GM12878 (cell line): ENCODE results near the gene CHCHD6. TPM values are rescaled to one million over a fixed set of nuclear protein-coding genes. Genes with fewer than 3 reads are reported as not detected.

ENCODE experiments used
- ATAC-seq: fragments of 200-7000 bp; cut with Tn5 transposase; 3 replicates; pipeline ENCODE4 v1.9.1; 2020; ENCODE audit warnings: mild to moderate bottlenecking, moderate library complexity
- BruUV-seq: library from RNA; stranded (reverse); fragments of 400-500 nt; replicated peaks from 2 replicates; lab custom pipeline; 2021; lab: Mats Ljungman, UMichigan
- CTCF ChIA-PET: fragments of 300-600 bp; sonication (Branson Sonifier 250); formaldehyde crosslinking; extraction: SDS; loops from one replicate; lab custom pipeline; 2021; ENCODE audit warnings: inconsistent platforms; lab: Yijun Ruan, JAX
- POLR2A ChIA-PET: fragments of 350-600 bp; formaldehyde crosslinking; extraction: SDS; loops from one replicate; lab custom pipeline; 2021; ENCODE audit warnings: inconsistent platforms; lab: Charles Lee
- RAD21 ChIA-PET: fragments of 300-600 bp; sonication (Branson Sonifier 250); formaldehyde crosslinking; loops from one replicate; lab custom pipeline; 2023; ENCODE audit warnings: antibody characterized with exemption; ENCODE audit not compliant: unreplicated experiment; lab: Charles Lee
- SMC1A ChIA-PET: fragments of 300-600 bp; sonication (Branson Sonifier 250); formaldehyde crosslinking; loops from one replicate; lab custom pipeline; 2023; ENCODE audit not compliant: unreplicated experiment, uncharacterized antibody; lab: Charles Lee
- DNase-seq: peaks from one replicate; pipeline ENCODE4 v3.0.0-alpha.2; 2011; ENCODE audit warnings: low read depth, low spot score
- FAIRE-seq: peaks from 3 replicates; lab custom pipeline; 2011; peaks lifted over from hg19 to GRCh38; lab: Jason Lieb, UNC
- H2AFZ ChIP-seq: 2 replicates; pipeline ENCODE4 v1.6.0; 2011; ENCODE audit warnings: low read depth, low read length, control low read depth; ENCODE audit not compliant: control insufficient read depth
- H3K27ac ChIP-seq: 2 replicates; pipeline ENCODE4 v1.5.1; 2011; ENCODE audit warnings: control low read depth; ENCODE audit not compliant: control insufficient read depth, insufficient read depth
- H3K27me3 ChIP-seq, 2 experiments: replicated peaks in 1 of 2; 2 replicates each; pipeline versions ENCODE4 v1.6.0 to v1.6.1; 2011; ENCODE audit warnings: low read length in 1 of 2; ENCODE audit not compliant: control insufficient read depth in 2 of 2, insufficient read depth in 2 of 2
- H3K36me3 ChIP-seq, 2 experiments: 2 replicates each; pipeline ENCODE4 v1.5.1; 2011; ENCODE audit warnings: low read length in 1 of 2; ENCODE audit not compliant: control insufficient read depth in 2 of 2, insufficient read depth in 2 of 2
- H3K4me1 ChIP-seq: 2 replicates; pipeline ENCODE4 v1.6.1; 2011; ENCODE audit warnings: mild to moderate bottlenecking, low read length, moderate library complexity, mixed read lengths; ENCODE audit not compliant: control insufficient read depth, insufficient read depth
- H3K4me2 ChIP-seq: 2 replicates; pipeline ENCODE4 v1.6.0; 2011; ENCODE audit warnings: control low read depth; ENCODE audit not compliant: control insufficient read depth, insufficient read depth
- H3K4me3 ChIP-seq: fragments of 200-600 bp; sonication (generic); 2 replicates; pipeline ENCODE4 v1.5.1; 2016
- H3K79me2 ChIP-seq: 2 replicates; pipeline ENCODE4 v1.6.0; 2011; ENCODE audit warnings: low read length; ENCODE audit not compliant: control insufficient read depth, insufficient read depth
- H3K9ac ChIP-seq: 2 replicates; pipeline ENCODE4 v1.8.0; 2011; ENCODE audit warnings: low read length, control low read depth, mixed read lengths; ENCODE audit not compliant: control insufficient read depth, insufficient read depth
- H3K9me3 ChIP-seq: replicated peaks from 3 replicates; pipeline ENCODE4 v1.5.1; 2011; ENCODE audit warnings: mild to moderate bottlenecking, low read length; ENCODE audit not compliant: control insufficient read depth, insufficient read depth
- H4K20me1 ChIP-seq: 2 replicates; pipeline ENCODE4 v1.6.0; 2011; ENCODE audit not compliant: control insufficient read depth, insufficient read depth
- ATF7 ChIP-seq: fragments of 450-650 bp; IDR thresholded peaks from 2 replicates; pipeline ENCODE4 v1.6.1; 2016; ENCODE audit warnings: low read depth, mild to moderate bottlenecking
- EED ChIP-seq: sonication (generic); IDR thresholded peaks from 2 replicates; pipeline ENCODE4 v1.6.1; 2016; ENCODE audit warnings: antibody characterized with exemption, low read depth
- JUNB ChIP-seq: IDR thresholded peaks from 2 replicates; pipeline ENCODE4 v1.6.1; 2016; ENCODE audit warnings: antibody characterized with exemption, mild to moderate bottlenecking
- PAX5 ChIP-seq: IDR thresholded peaks from 2 replicates; pipeline ENCODE4 v1.6.1; 2011; ENCODE audit warnings: low read depth, low read length, borderline replicate concordance
- SP1 ChIP-seq: IDR thresholded peaks from one replicate; pipeline ENCODE4 v1.6.1; 2011; ENCODE audit warnings: low read depth, low read length
- TCF12 ChIP-seq: IDR thresholded peaks from 2 replicates; pipeline ENCODE4 v1.6.1; 2011; ENCODE audit warnings: low read depth, mild to moderate bottlenecking, low read length
- TCF3 ChIP-seq: IDR thresholded peaks from 2 replicates; pipeline ENCODE4 v1.6.1; 2012; ENCODE audit warnings: low read depth, mild to moderate bottlenecking, low read length, borderline replicate concordance; ENCODE audit not compliant: insufficient read depth
- WGBS: methylation state at CpG from one replicate; pipeline ENCODE4 v1.1.6; 2016; ENCODE audit warnings: low lambda C conversion rate; ENCODE audit not compliant: insufficient replicate concordance, insufficient coverage; ENCODE audit errors: missing lambda C conversion rate; 5-methylcytosine and 5-hydroxymethylcytosine counted together
- in situ Hi-C: fragments of 300-500 bp; cut with MboI; formaldehyde crosslinking; loops from 9 replicates; pipeline ENCODE4 v1.14.3; 2018; ENCODE audit warnings: mixed read lengths
- intact Hi-C: fragments of 100-400 bp; cut with micrococcal nuclease; formaldehyde crosslinking; loops from one replicate; pipeline ENCODE4 v1.14.2; 2022; ENCODE audit not compliant: unreplicated experiment
- polyA plus RNA-seq, 11 experiments: library from polyadenylated mRNA; depleted of rRNA in 4 of 11; unstranded in 6 of 11; stranded (reverse) in 5 of 11; fragments of >200 nt; fragmentation: Nextera tagmentation in 4 of 11; fragmentation: Illumina TruSeq in 1 of 11; extraction: Ambion mirVana in 4 of 11; extraction: Trizol in 1 of 11; gene quantifications; 1 replicate in 1 of 11; 2 replicates in 10 of 11; pipeline versions ENCODE4 v1.2.1 to v1.2.3, GENCODE V29; 2011 to 2016; ENCODE audit warnings: inconsistent platforms in 2 of 11, missing spikeins in 2 of 11, low read depth in 1 of 11
- total RNA-seq, 4 experiments: library from RNA; depleted of rRNA in 3 of 4; stranded (reverse); fragments of >200 nt in 3 of 4; fragmentation: Illumina TruSeq in 1 of 4; extraction: Trizol in 1 of 4; gene quantifications; 2 replicates each; pipeline versions ENCODE4 v1.2.1 to v1.2.3, GENCODE V29; 2013 to 2021
- TF ChIP-seq, protein P1 (sequence below): fragments of 150-350 bp; IDR thresholded peaks from 2 replicates; pipeline ENCODE4 v1.6.1; 2016; ENCODE audit warnings: low read depth, low read length

The CHCHD6 gene
- total and polyA plus RNA-seq, 10 of the 15 experiments (the other 5 are each of a cell fraction or from before 2014, with no cell fraction given), result 2.7 to 16.7 (median 12.3) TPM

- no TSS peak for BruUV-seq
- Histone ChIP-seq H3K27ac (peak overlapping the region; percentile 1; the same call in 1 of the 2 replicates), H3K79me2 (no peaks in the 10 kb centered on the region), H3K27me3 (no peaks in the 10 kb centered on the region), H3K4me3 (no peak overlapping the region), H3K9me3 (no peaks in the 10 kb centered on the region), H4K20me1 (no peaks in the 10 kb centered on the region), H3K4me1 (peaks cover 18% of the 10 kb centered on the region), H2AFZ (no peak overlapping the region), H3K9ac (no peak overlapping the region), H3K4me2 (peak overlapping the region; percentile 33; the same call in 1 of the 2 replicates), H3K36me3 (no peaks in the 10 kb centered on the region)
- FAIRE-seq (peak; percentile 72), ATAC-seq (peak; percentile 60), DNase-seq (peak; percentile 20)
- intact Hi-C loops, result no loop called here
- in situ Hi-C loops, result no loop called here
- 21% methylated on average over 15 of the region's 15 CpGs for WGBS
- SMC1A ChIA-PET, result interaction anchor here (1.8 kb wide), 1 partner anchor 44 kb away, joined by 6 read pairs; no protein-coding TSS in a partner anchor
- TF ChIP-seq PAX5, result no peak
- peak; percentile 4 for TF ChIP-seq SP1
- TF ChIP-seq TCF3, result peak; percentile 93
- TF ChIP-seq EED, result no peak
- TF ChIP-seq TCF12, result peak; percentile 95
- CTCF ChIA-PET, result interaction anchor here (1.1 kb wide), 1 partner anchor 42 kb away, joined by 3 read pairs; no protein-coding TSS in a partner anchor
- POLR2A ChIA-PET, result interaction anchor here (0.5 to 1.3 kb wide), 3 partner anchors 14 to 42 kb away, joined by 3 to 4 read pairs (median 4); no protein-coding TSS in a partner anchor
- RAD21 ChIA-PET, result interaction anchor here (1.5 kb wide), 1 partner anchor 26 kb away, joined by 4 read pairs; no protein-coding TSS in a partner anchor
Observed at GRCh38 chr3:126955004-126955790, 251.2 kb downstream of the CHCHD6 start.

DNA sequence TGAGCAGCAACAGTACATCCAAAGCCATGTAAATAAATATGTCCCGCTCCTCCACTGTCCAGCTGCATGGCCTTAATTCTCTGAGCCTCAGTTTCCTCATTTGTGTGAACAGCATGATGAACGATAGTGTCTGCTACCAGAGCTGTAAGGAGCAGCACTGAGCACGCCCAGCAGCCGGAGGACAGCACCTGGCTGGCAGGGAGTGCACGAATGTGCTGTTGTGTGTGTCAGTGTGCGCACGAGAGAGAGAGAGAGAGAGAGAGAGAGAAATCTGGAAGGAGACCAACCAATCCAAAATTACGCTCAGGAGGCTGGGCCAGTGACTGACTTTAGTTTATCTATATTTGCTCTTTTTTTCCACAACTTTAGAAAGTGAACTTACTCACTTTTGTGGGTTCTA is 252.3 kb downstream of the CHCHD6 start:
- no peak overlapping the region for H3K4me2 ChIP-seq
- CTCF ChIA-PET, result no interaction called here
- in situ Hi-C loops, result no loop called here

More for the DNA sequence above, 252.3 kb downstream of the CHCHD6 start:
- H3K27ac ChIP-seq, result no peak overlapping the region
- ChIA-PET POLR2A (interaction anchor here (1.3 kb wide), 1 partner anchor 13 kb away, joined by 3 read pairs; no protein-coding TSS in a partner anchor), RAD21 (no interaction called here), SMC1A (interaction anchor here (0.5 to 1.8 kb wide), 3 partner anchors 25 to 156 kb away, joined by 3 to 6 read pairs (median 3); no protein-coding TSS in a partner anchor)
- TF ChIP-seq JUNB, result no peak
- TF ChIP-seq, protein P1, sequence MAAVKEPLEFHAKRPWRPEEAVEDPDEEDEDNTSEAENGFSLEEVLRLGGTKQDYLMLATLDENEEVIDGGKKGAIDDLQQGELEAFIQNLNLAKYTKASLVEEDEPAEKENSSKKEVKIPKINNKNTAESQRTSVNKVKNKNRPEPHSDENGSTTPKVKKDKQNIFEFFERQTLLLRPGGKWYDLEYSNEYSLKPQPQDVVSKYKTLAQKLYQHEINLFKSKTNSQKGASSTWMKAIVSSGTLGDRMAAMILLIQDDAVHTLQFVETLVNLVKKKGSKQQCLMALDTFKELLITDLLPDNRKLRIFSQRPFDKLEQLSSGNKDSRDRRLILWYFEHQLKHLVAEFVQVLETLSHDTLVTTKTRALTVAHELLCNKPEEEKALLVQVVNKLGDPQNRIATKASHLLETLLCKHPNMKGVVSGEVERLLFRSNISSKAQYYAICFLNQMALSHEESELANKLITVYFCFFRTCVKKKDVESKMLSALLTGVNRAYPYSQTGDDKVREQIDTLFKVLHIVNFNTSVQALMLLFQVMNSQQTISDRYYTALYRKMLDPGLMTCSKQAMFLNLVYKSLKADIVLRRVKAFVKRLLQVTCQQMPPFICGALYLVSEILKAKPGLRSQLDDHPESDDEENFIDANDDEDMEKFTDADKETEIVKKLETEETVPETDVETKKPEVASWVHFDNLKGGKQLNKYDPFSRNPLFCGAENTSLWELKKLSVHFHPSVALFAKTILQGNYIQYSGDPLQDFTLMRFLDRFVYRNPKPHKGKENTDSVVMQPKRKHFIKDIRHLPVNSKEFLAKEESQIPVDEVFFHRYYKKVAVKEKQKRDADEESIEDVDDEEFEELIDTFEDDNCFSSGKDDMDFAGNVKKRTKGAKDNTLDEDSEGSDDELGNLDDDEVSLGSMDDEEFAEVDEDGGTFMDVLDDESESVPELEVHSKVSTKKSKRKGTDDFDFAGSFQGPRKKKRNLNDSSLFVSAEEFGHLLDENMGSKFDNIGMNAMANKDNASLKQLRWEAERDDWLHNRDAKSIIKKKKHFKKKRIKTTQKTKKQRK, result no peak
- no peak for TF ChIP-seq ATF7
- H3K4me3 ChIP-seq, result no peak overlapping the region
- 90% methylated on average over 8 of the region's 8 CpGs for WGBS
- H3K9me3 ChIP-seq, result no peaks in the 10 kb centered on the region
- ATAC-seq (no peak), FAIRE-seq (no peak), DNase-seq (no peak)
- H4K20me1 ChIP-seq, result no peaks in the 10 kb centered on the region
- no peaks in the 10 kb centered on the region for H3K79me2 ChIP-seq
- no peak overlapping the region for H2AFZ ChIP-seq
- H3K4me1 ChIP-seq, result peaks cover 25% of the 10 kb centered on the region
- no TSS peak for BruUV-seq
- intact Hi-C loops, result no loop called here
- no peak overlapping the region for H3K9ac ChIP-seq
- no peaks in the 10 kb centered on the region; a peak in 2 of 4 replicates for H3K36me3 ChIP-seq
- no peaks in the 10 kb centered on the region for H3K27me3 ChIP-seq
